Dedifferentiated amniotic fluid mesenchymal stem cell (primary cell): ENCODE data around the gene DHRS9.
A peak's percentile ranks its signal among the peaks of the same experiment; 100 is the strongest.
"Not testable (repeated sequence)": the region's sequence is repeated elsewhere in the genome, so short reads cannot be mapped to it uniquely, and the experiment has no call there.

Source experiments
- DNase-seq: peaks from one replicate; pipeline ENCODE4 v3.0.0-alpha.2; 2016; ENCODE audit errors: extremely low spot score

DHRS9 gene

DNA sequence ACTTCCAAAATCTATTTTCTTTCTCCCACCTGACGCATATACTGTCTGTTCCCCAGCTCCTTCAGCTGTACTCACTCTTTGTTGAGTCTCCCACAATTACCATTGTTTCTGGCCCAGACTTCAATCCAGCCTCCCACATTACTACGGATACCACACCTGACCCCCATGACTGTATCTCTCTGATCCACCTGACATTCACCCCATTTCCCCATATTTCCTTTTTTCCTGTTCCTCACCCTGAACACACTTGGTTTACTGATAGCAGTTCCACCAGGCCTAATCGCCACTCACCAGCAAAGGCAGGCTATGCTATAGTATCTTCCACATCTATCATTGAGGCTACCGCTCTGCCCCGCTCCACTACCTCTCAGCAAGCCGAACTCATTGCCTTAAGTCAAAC lies 64.9 kb downstream of the DHRS9 start:
- not testable (repeated sequence) for DNase-seq

DNA sequence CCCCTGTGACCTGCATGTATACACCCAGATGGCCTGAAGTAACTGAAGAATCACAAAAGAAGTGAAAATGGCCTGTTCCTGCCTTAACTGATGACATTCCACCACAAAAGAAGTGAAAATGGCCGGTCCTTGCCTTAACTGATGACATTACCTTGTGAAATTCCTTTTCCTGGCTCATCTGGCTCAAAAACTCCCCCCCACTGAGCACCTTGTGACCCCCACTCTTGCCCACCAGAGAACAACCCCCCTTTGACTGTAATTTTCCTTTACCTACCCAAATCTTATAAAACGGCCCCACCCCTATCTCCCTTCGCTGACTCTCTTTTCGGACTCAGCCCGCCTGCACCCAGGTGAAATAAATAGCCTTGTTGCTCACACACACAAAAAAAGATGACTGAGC lies 67.1 kb downstream of the DHRS9 start:
- DNase-seq, result not testable (repeated sequence)

DNA sequence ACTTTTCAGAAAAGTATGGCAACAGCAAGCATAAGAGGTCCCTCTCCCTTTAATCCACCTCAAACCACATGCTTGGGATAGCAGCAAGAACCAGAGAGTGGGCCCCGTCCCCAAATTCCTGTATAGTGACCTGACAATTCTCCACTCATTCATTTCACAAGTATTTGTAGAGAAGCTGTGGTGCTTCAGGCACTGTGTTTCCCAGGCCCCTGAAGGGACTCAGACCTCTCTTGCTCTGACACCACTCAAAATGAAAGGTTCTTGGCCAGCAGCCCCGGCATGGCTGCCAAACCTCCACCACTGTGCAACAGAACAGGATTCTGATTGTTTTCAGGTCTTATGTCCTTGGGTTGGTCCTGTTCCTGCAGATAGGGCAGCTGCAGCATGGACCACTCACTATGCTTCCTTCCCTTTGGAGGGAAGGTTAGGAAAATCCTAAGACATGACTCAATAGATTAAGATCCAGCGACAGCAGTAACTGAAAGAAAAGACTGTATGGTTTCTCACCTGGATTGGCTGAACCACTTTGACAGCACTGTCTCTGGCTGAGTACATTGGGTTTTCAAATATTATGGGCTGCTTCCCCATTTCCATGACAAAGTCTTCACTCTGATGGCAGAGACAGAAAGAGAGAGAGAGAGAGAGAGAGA lies 67.6 kb downstream of the DHRS9 start:
- no peak for DNase-seq

DNA sequence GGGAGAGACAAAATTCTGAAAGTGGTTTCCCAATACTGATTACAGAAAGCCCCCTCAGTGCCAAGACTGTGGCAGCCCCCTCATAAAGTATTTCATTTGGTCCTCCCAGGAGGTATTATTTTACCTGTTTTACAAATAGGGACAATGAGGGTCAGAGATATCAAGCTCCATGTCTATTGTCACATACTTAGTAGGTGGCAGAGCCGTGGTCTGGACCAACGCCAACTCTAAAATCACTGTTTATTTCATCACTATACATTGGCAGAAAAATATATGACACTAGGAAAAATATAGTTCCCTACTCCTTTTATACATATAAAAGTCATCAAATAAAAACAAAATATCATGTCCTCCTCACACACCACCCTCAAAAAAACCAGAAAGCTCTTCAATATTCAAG lies 68.6 kb downstream of the DHRS9 start:
- DNase-seq, result no peak

DNA sequence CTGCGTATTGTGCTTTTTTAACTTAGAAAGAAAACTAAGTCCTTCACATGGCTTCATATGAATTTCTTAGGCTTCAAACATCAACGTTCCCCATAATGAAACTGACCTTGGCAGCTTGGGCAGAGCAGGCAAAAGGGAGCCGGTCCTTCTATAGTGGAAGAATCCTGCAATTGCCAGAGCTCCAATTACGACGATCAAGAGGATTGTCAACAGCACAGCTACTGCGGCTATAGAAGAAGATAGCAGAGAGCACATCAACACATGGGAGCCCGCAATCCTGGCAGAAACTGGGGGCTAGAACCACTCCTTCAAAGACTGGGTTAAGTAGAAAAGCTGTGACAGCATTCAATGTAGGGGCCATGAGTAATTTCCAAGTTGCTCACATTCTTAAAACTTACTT lies 69.8 kb downstream of the DHRS9 start:
- DNase-seq, result no peak

DNA sequence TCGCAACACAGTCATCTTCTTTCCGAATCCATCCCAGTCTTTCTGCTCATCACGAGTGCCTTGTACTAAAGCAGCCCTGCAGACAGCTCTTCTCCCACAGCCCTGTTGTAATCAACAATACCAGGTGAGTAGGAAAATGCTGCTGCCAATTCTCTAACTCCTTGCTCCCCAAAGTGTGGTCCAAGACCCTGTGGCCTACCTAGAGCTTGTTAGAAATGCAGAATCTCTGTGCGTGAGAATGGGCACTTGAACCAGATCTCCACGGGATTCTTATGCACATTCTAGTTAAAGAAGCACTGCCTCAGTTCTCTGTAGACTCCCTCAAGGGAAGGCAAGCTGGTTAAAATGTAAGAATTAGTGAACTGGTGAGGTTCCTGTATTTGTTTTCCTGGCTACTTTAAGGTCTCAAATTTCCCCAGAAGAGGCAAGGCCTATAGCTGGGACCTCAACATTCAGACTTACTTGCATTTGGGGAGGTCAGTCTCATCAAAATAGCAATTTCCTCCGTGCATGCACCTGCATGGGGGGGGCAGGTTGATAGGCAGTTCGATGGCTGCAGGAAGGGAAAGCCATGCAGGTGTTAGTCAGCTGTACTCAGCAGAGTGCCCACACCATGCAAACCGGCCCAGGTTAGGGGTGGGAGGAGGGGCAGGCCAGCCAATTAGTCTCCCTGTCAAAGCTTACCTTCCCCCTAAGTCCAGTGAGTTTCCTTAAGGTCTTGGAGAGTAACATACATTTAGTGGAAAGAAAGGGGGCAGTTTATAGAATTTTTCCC lies 70.8 kb downstream of the DHRS9 start:
- DNase-seq, result no peak

DNA sequence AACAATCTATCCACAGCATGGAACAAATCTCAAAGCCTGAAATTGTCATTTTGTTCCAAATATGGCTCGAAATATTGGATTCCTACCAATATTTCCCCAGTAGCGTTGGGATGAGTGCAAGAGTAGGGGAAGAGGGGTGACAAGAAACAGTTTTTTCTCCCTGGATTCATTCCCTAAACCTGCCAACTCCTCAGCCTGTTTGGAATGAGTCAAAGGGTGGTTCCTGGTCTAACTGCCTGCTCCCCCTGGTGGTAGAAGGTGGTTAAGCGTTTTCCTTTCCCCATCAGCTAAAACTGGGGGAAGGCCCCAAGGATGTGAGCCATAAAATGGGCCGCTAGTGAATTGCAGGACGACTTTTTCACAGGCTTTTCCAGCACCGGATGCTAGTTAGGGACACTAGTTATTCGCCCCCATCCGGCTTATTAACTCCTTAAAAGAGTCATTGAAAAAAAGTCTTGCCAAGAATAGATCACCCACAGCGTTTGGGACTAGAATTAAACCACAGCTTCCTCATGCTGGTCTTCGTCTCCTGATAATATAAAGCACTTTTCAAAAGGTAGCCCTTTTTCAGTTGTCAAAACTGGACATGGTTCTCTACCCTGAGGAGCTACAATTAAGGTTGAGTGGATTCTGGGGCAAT lies 72.5 kb downstream of the DHRS9 start:
- peak; percentile 36 for DNase-seq

DNA sequence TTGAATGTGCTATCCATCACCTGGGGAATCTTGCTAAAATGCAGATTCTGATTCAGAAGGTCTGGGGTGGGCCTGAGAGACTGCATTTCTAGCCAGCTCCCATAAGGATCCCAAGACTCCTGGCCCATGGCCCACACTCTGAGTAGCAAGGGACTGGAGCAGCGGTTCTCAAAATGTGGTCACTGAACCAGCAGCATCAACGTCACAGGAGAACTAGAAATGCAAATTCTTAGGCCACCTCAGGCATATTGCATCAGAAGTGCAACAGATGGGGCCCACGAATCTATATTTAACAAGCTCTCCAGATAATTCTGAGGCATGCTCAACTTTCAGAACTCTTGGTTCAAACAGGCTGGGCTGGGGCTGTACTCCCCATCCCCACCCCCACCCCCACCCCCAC lies 74.6 kb downstream of the DHRS9 start:
- DNase-seq, result no peak
